ENCODE results near the gene ZSWIM7.

GRCh38 chr17:15971882-15972281, 27.6 kb downstream of the ZSWIM7 start:
- no peak for TF ChIP-seq POLR2A (IDR thresholded peaks at IDR 0.05)
- TF ChIP-seq, protein P1, sequence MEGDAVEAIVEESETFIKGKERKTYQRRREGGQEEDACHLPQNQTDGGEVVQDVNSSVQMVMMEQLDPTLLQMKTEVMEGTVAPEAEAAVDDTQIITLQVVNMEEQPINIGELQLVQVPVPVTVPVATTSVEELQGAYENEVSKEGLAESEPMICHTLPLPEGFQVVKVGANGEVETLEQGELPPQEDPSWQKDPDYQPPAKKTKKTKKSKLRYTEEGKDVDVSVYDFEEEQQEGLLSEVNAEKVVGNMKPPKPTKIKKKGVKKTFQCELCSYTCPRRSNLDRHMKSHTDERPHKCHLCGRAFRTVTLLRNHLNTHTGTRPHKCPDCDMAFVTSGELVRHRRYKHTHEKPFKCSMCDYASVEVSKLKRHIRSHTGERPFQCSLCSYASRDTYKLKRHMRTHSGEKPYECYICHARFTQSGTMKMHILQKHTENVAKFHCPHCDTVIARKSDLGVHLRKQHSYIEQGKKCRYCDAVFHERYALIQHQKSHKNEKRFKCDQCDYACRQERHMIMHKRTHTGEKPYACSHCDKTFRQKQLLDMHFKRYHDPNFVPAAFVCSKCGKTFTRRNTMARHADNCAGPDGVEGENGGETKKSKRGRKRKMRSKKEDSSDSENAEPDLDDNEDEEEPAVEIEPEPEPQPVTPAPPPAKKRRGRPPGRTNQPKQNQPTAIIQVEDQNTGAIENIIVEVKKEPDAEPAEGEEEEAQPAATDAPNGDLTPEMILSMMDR (IDR thresholded peaks at IDR 0.05): no peak
- TF ChIP-seq POLR2AphosphoS5 (IDR thresholded peaks at IDR 0.05): no peak

Measured in stomach (tissue), 4 donors.